Activated CD8-positive, alpha-beta memory T cell treated with anti-CD3 and anti-CD28 coated beads, Interleukin-2, amount 50 U/mL, for 1 hour (primary cell): ENCODE data around the gene CEACAM1.
"Not testable (repeated sequence)": the region's sequence is repeated elsewhere in the genome, so short reads cannot be mapped to it uniquely, and the experiment has no call there.

ENCODE experiments used
- DNase-seq: peaks from one replicate; pipeline ENCODE4 v3.0.0-alpha.2; 2020; ENCODE audit errors: extremely low read depth

CEACAM1 gene

DNA sequence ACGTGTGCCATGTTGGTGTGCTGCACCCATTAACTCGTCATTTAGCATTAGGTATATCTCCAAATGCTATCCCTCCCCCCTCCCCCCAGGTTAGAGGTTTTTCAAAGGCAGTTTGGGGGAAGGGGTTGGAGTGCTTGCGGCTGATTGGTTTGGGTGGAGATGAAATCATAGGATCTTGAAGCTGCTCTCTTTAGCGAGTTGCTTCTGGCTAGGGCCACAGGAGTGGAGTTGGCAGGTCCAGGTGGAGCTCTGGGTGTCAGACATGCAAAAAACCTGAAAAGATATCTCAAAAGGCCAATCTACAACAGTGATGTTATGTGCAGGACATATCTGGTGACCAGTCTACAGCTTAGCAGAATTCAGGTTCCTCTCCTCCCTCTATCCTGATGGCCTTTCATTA, 52.9 kb downstream of the CEACAM1 start:
- no peak for DNase-seq

DNA sequence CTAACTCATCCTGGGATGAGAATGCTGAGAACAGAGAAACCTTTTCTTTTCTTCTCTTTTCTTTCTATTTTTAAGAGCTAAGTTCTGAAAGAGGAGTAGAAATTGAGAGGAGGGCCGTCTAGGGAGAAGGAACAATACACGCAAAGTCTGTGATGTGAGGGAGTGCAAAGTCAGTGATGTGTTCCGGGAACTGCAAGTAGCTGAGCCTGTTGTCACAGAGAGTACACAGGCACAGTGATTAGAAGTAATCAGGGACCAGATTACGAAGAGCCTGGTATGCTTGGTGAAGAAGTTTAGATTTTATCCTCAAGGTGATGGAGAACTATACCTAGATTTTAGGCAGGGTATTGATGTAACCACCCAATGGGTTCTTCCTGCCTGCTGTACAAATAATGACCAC, 53.5 kb downstream of the CEACAM1 start:
- no peak for DNase-seq

DNA sequence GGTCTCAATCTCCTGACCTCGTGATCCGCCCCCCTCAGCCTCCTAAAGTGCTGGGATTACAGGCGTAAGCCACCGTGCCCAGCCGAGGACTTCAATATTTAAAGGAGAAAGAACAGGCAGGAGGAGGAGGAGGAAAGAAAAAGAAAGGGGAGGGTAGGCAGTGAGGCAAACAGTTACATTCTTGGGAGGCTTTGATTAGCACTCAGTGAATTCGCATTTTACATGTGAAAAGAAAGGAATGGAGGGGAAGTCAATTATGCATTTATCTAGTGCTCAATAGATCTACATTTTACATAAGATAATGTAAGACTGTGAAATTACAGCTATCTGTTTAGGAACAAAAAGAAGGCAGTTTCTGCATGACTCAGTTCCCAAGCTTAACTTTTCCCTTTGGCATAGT, 54.6 kb downstream of the CEACAM1 start:
- no peak for DNase-seq

DNA sequence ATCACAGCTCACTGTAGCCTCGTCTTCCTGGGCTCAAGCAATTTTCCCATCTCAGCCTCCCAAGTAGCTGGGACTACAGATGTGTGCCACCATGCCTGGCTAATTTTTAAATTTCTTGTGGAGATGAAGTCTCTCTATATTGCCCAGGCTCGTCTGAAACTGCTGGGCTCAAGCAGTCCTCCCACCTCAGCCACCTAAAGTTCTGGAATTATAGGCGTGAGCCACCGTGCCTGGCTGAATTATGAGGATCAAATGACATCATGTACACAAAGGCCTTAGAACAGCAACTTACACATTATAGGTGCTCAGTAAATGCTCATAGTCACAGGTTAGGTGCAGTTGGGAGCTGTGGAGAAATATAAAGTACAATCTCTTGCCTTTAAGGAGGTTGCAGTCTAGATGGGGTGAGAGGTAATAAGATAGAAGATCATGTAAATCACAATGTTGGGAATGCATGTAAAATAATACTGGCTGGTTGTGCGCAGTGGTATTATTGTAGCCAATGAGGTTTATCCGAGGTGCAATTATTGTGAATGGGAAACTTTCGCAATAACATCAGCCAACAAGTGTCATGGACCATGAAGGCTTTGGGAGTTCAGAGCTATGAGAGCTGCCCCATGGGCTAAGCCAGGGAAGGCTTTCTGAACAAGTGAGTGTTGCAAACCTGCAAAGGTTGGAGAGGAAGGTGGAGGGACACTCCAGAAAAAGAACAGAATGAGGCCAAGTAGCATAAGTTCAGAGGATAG, 55.7 kb downstream of the CEACAM1 start:
- DNase-seq = no peak

DNA sequence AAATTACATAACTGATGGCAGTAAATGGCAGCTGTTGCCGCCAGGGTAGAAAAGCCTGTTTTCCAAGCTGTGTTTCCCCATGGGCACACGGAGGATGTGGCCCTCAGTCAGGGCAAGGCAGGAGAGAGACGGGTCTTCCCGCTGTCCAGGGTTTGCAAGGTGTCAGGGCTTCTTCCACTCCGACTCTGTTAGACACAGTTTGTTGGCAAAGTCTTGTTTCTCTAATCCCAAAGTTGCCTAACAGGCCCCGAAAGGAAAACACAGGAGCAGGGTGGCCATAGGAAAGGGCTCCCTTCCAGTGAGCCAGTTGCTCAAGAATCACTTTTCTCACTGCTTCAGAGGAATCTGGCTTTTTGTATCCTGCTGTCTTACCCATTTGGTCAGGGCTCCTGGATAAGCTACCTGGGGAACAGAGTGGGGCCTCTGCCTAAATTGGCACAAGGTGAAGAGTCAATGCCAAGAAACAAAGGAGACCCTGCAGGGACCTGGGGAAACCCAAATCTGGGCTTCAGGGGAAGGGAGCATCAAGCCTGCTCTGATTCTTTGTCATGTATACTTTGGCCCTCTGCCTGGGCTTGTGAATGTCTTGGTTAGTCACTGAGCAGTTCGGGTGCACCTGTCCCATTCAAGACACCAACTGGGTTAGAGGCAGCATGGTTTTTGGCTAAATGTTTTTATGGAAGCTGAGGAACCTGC, 56.6 kb downstream of the CEACAM1 start:
- DNase-seq = no peak

DNA sequence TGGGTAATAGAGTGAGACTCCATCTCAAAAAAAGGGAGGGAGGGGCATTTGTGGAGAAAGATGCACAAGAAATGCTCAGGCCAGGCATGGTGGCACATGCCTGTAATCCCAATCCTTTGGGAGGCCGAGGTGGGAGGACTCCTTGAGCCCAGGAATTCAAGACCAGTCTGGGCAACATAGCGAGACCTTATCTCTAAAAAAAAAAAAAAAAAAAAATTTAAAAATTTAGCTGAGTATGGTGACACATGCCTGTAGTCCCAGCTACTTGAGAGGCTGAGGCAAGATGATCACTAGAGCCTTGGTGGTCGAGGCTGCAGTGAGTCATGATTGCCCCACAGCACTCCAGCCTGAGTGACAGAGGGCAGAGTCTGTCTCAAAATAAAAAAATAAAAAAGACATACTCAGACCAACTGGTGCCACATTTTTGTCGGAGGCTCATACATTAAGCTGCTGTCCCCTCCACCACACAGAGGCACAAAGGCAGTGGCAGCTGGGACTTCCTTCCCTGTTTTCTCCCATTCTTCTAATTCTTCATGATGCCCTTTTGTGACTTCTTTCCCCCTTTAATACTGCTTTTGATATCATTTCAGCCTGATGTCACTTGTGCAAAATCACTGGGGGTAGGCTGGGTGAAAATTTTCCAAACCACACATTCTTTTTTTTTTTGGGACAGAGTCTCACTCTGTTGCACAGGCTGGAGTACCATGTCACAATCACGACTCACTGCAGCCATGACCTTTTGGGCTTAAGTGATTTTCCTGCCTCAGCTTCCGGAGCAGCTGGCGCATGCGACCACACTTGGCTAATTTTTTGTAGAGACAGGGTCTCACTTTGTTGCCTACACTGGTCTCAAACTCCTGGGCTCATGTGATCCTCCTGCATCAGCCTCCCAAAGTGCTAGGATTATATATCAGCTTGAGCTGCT, 58.7 kb downstream of the CEACAM1 start:
- no peak for DNase-seq

DNA sequence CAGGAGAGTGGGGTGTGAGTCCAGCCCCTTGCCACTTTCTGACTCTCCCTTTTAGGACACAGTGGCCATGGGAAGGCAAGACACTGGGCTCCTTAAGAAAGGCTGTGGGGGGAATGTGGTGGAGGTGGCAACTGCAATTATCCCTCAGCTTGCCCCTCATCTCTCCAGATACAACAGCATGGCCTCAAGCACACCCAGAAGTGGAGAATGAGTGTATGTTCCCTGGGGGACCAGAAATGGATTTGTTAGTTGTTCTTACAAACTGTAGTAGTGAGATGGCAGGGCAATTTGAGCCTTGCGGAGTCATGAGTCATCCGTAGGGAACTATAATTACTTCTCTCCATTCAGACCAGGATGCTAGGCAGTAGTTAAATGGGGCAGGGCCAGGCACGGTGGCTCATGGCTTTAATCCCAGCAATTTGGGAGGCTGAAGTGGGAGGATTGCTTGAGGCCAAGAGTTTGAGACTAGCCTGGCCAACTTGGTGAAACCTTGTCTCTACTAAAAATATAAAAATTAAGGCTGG, 59.9 kb downstream of the CEACAM1 start:
- no peak for DNase-seq

DNA sequence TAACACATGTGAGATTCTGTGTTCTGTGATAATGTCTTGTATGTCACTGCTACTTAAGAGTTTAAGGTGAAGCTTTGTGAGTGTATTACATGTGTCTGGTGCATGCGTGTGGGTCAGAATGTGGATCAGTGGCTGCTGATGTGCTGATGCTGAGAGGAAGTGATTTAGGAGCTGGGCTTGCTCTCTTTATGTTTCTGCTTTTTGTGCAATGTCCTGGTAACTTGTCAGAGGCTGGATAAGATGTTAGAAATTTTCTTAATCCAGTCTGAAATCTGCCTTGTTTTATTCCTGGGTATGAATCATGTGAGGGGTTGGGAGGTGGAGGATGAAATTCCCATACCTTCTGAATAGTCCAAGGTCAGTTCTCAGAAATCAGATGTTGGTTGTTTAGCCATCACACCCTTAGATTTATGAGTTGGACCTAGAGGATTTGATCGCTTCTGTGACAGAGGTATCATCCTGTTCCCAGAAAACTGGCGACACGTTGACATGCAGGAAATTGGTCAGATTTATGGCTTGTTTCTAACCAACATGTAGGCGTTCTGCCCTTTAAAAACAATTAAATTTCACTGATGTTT, 61.0 kb downstream of the CEACAM1 start:
- DNase-seq = no peak

DNA sequence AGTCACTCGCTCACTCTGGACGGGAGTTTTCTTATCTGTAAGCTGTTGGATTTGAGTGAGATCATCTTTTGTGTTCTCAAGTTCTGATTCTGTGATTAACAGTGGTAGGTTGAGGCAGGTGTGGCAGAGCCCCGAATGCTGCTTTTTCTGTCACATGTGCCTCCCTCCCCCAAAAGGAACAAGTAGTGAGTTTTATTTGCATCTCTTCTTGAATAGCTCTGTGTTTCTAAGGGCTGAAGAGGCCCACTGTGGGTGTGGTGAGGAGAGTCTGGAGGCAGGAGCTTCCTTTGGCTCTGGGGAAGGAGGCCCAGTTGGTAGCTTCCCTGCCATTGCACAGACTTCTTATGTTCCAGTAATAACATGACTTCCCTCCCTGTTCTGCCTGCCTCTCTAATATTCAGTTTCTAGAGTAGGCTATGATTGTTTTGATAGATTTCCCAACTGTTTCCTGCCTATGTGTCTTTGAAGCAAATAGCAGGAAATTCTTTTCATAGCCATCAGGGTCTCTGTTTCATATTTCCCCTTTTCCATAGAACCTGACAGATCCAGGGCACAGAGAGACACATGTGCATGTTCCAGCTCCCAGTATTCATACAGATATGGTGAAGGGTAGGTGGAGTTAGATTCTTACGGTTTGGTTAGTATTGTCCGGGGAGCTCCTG, 61.6 kb downstream of the CEACAM1 start:
- no peak for DNase-seq

DNA sequence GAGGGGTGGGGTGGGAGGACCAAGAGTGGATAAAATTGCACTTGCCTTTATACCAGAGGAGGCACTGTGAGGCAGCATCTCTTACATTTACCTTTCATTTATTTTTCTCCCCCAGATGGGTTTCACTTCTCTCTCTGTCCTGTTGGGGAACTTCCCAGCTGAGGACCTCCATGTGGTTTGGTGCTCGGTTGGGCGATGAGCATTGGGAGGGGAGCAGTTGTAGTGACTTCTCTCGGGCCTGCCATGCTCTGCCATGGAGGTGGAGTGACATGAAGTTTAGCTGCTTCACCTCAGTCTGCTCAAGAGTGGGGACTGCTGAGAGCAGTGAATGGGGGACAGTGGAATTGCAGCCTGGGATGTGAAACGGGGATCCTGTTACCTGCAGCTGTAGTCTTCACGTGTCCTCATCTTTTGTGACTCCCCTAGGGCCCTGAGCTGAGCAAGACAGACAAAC, 62.4 kb downstream of the CEACAM1 start:
- no peak for DNase-seq

DNA sequence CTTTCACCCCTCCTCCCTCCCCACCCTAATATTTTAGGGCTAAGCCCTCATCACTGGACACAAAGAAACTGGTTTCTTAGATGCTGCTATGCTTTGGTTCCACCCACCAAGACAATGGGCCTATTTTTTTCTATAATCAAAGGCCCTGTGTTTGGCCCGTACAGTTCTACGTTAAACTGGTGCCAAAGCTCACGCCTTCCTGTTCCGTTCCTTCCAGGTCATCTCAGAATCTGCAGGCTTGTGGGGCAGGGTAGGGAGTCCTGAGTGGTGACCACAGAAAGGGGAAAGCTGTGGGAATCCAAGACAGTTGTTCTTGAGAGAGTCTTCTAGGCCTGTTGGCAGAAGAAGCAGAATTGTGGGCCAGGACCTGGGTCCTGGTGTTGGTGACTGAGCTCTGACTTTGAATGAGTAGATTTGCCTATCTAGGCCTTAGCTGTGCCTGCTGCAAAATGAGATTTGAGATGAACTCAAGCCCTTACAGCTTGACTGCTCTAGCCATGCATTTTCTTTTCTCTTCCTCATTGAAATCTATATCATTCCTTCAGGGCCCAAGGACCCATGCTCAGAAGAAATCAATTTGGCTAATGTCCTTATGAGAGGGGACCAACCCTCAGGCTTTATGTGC, 66.5 kb downstream of the CEACAM1 start:
- DNase-seq = no peak

DNA sequence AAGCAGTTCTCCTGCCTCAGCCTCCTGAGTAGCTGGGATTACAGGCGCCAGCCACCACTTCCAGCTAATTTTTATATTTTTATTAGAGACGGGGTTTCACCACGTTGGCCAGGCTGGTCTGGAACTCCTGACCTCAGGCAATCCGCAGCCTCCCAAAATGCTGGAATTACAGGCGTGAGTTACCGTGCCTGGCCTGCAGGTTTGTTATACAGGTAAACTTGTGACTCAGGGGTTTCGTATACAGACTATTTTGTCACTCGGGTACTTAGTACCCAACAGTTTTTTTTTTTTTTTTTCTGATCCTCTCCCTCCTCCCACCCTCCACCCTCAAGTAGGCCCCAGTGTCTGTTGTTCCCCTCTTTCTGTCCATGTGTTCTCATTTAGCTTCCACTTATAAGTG, 67.0 kb downstream of the CEACAM1 start:
- DNase-seq = not testable (repeated sequence)

DNA sequence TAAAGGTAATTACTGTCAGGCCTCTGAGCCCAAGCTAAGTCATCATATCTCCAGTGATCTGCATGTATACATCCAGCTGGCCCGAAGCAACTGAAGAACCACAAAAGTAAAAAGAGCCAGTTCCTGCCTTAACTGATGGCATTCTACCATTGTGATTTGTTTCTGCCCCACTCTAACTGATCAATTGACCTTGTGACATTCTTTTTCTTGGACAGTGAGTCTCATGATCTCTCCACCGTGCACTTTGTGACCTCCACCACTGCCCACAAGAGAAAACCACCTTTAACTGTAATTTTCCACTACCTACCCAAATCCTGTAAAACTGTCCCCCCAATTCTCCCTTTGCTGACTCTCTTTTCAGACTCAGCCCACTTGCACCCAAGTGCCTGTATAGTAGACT, 68.4 kb downstream of the CEACAM1 start:
- DNase-seq = no peak
